Kidney (tissue), 22 donors: Measurements from ENCODE around the gene ZNF445. TPM values are rescaled to one million over a fixed set of nuclear protein-coding genes. Genes with fewer than 3 reads are reported as not detected.

Source experiments
- DNase-seq, 5 donors: peaks; one replicate each; pipeline ENCODE4 v3.0.0-alpha.2; 2013 to 2020
- FAIRE-seq: peaks from 2 replicates; lab custom pipeline; 2012; peaks lifted over from hg19 to GRCh38; lab: Jason Lieb, UNC
- H3K27ac ChIP-seq, 2 donors: one replicate each; pipeline ENCODE4 v1.7.0; 2013; ENCODE audit warnings: low read depth in 2 of 2, low read length in 2 of 2, inconsistent platforms in 1 of 2
- H3K27me3 ChIP-seq: one replicate; pipeline ENCODE4 v1.7.1; 2013; ENCODE audit warnings: low read length, inconsistent platforms; ENCODE audit not compliant: control insufficient read depth, insufficient read depth
- H3K36me3 ChIP-seq, 3 donors: one replicate each; pipeline versions ENCODE4 v1.7.0 to v1.7.1; 2013; ENCODE audit warnings: low read length in 3 of 3, control low read depth in 1 of 3, inconsistent platforms in 1 of 3; ENCODE audit not compliant: insufficient read depth in 3 of 3, control insufficient read depth in 2 of 3
- H3K4me1 ChIP-seq, 3 donors: one replicate each; pipeline versions ENCODE4 v1.7.0 to v1.7.1; 2013; ENCODE audit warnings: low read length in 3 of 3, inconsistent platforms in 1 of 3, low read depth in 1 of 3; ENCODE audit not compliant: control insufficient read depth in 2 of 3, insufficient read depth in 2 of 3
- H3K4me3 ChIP-seq, 3 donors: one replicate each; pipeline versions ENCODE4 v1.7.0 to v1.8.1; 2013; ENCODE audit warnings: low read length in 3 of 3, control low read depth in 1 of 3, inconsistent platforms in 1 of 3
- H3K9ac ChIP-seq, 3 donors: one replicate each; pipeline versions ENCODE4 v1.7.0 to v1.7.1; 2013; ENCODE audit warnings: low read length in 3 of 3, control low read depth in 1 of 3, inconsistent platforms in 1 of 3
- H3K9me3 ChIP-seq, 3 donors: one replicate each; pipeline versions ENCODE4 v1.7.0 to v1.7.1; 2013; ENCODE audit warnings: low read length in 3 of 3, control low read depth in 1 of 3, inconsistent platforms in 1 of 3; ENCODE audit not compliant: control insufficient read depth in 2 of 3, insufficient read depth in 1 of 3
- intact Hi-C: fragments of 100-400 bp; cut with DNase I; formaldehyde crosslinking; loops from one replicate; pipeline ENCODE4 v1.11.1; 2022
- long read RNA-seq, 10 donors: library from polyadenylated mRNA in 1 of 10; unstranded in 1 of 10; transcript quantifications; one replicate each; pipeline ENCODE4 v2.0.0 and lab custom pipeline, GENCODE V29; 2021 to 2026
- polyA plus RNA-seq: library from polyadenylated mRNA; stranded (reverse); fragments of 350-450 nt; fragmentation: Illumina TruSeq; extraction: RNeasy Lipid Tissue Mini Kit (QIAGEN cat#74804); gene quantifications from one replicate; pipeline ENCODE4 v1.2.3, GENCODE V29; 2014; ENCODE audit warnings: low read depth, low replicate concordance; ENCODE audit not compliant: insufficient read depth
- total RNA-seq: library from RNA; stranded (reverse); fragmentation: NEBNext Ultra II Directional; extraction: Animal tissue kit (Norgen Biotek cat#: 25700); gene quantifications from one replicate; pipeline ENCODE4 v1.2.1, GENCODE V29; 2021
- TF ChIP-seq, protein P1 (sequence below): IDR thresholded peaks from 3 replicates; pipeline ENCODE4 v1.5.1; 2012; ENCODE audit warnings: mild to moderate bottlenecking, moderate library complexity, borderline replicate concordance; ENCODE audit not compliant: insufficient read depth; ENCODE audit errors: extremely low read depth
- donor health status: control.
- donor health status: control.
- donor health status: control.
- donor health status: control.
- donor health status: control.
- donor health status: DM: yes; HTN: yes; CAD: no.
- donor health status: Normal renal cell carcinoma (clear cell type).

The ZNF445 gene
- total RNA-seq (19.6 TPM), polyA plus RNA-seq (2.3 TPM)
- long read RNA-seq, donor 1, full-length matches to known transcripts, result 1 of 1 reads
- long read RNA-seq, donor 1, partial matches to known transcripts, result 0 of 1 reads
- long read RNA-seq, donor 1, other reads (novel, unspliced or antisense), result 0 of 1 reads
- long read RNA-seq, donor 2, result 0 reads
- long read RNA-seq, donor 3, full-length matches to known transcripts, result 1 of 1 reads
- long read RNA-seq, donor 3, partial matches to known transcripts, result 0 of 1 reads
- long read RNA-seq, donor 3, other reads (novel, unspliced or antisense), result 0 of 1 reads
- long read RNA-seq, donor 4, full-length matches to known transcripts, result 1 of 1 reads
- long read RNA-seq, donor 4, partial matches to known transcripts, result 0 of 1 reads
- long read RNA-seq, donor 4, other reads (novel, unspliced or antisense), result 0 of 1 reads
- long read RNA-seq, donor 5, result 0 reads
- long read RNA-seq, donor 6, full-length matches to known transcripts, result 1 of 1 reads
- long read RNA-seq, donor 6, partial matches to known transcripts, result 0 of 1 reads
- long read RNA-seq, donor 6, other reads (novel, unspliced or antisense), result 0 of 1 reads
- long read RNA-seq, donor 7, partial matches to known transcripts, result 0 of 6 reads
- long read RNA-seq, donor 7, other reads (novel, unspliced or antisense), result 6 of 6 reads
- long read RNA-seq, donor 8, full-length matches to known transcripts, result 2 of 7 reads
- long read RNA-seq, donor 8, partial matches to known transcripts, result 5 of 7 reads
- long read RNA-seq, donor 8, other reads (novel, unspliced or antisense), result 0 of 7 reads
- long read RNA-seq, donor 9, result 0 reads
- long read RNA-seq, donor 10, full-length matches to known transcripts, result 1 of 1 reads
- long read RNA-seq, donor 10, partial matches to known transcripts, result 0 of 1 reads
- long read RNA-seq, donor 10, other reads (novel, unspliced or antisense), result 0 of 1 reads

DNA sequence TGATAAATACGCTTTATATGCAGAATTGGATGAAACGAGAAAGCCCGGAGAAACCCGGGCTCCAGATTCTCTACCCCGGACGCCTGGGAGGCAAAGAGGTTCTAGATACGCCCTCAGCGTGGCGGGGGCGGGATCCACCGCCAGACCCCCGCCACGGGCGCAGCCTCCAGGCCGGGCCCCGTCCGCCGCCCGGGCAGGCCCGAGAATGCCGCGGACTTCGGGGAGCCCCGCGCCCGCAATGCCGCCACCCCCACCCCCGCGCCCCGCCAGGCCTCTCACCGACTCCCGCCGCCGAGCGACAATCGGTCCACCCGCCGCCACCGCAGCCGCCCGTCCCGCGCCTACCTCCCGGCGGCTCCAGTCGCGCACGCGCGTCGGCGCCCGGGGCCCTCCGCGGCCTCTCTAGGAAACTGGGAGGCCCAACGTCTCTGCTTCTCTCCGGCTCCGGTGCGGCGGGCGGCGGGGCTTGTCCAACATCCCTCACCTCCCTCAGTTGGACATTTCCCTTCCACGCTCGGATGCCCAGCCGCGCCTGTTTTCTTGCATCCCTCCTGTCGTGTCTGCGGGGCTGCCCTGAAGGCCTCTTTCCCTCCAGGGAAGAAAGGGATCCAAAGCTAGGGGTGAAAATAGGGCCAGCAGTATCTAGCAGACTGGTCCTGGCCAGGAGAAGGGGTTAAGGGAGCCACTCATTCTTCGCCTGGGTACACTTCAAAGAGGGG is at the start of gene ZNF445:
Gene ZNF445 (minus strand): TSS at position 359 of the 719 bp plus-strand sequence. CDS start 22,121 bp downstream, outside the sequence.
- Histone ChIP-seq H3K27me3 (no peaks in the 10 kb centered on the region), H3K36me3 (no peaks in the 10 kb centered on the region), H3K4me3 (peak within 1 kb of the TSS; percentile 73 to 86 (median 80)), H3K9ac (peak within 1 kb of the TSS; percentile 26 to 80 (median 73)), H3K27ac (peak within 1 kb of the TSS in 1 of 2 donors; percentile 27), H3K4me1 (peaks cover 0 to 7% (median 0%) of the 10 kb centered on the region in 3 donors), H3K9me3 (no peaks in the 10 kb centered on the region)
- intact Hi-C loops, result no loop called here
- TF ChIP-seq, protein P1, sequence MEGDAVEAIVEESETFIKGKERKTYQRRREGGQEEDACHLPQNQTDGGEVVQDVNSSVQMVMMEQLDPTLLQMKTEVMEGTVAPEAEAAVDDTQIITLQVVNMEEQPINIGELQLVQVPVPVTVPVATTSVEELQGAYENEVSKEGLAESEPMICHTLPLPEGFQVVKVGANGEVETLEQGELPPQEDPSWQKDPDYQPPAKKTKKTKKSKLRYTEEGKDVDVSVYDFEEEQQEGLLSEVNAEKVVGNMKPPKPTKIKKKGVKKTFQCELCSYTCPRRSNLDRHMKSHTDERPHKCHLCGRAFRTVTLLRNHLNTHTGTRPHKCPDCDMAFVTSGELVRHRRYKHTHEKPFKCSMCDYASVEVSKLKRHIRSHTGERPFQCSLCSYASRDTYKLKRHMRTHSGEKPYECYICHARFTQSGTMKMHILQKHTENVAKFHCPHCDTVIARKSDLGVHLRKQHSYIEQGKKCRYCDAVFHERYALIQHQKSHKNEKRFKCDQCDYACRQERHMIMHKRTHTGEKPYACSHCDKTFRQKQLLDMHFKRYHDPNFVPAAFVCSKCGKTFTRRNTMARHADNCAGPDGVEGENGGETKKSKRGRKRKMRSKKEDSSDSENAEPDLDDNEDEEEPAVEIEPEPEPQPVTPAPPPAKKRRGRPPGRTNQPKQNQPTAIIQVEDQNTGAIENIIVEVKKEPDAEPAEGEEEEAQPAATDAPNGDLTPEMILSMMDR, result no peak
- FAIRE-seq, result no peak
- peak; percentile 88 to 95 (median 89) for DNase-seq

DNA sequence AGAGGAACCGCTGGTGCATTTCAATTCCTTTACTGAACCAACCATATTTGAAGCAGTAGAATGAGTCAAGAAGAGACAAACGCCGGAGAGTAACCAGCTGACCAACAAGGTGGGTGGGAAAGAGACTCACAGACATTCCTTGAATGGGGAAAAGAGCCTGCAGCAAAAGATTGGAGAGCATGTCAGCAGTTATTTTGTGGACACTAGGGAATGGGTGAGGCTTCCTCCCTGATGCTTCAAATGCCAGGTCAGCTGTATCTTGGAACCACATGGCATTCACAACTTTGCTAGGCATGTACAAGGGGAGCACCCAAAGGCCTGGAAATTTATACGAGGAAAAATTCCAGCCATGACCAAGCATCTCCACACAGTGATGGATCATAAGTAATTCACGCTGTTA is 47.6 kb upstream of the ZNF445 start:
- Histone ChIP-seq H3K27me3 (no peaks in the 10 kb centered on the region), H3K4me1 (no peaks in the 10 kb centered on the region), H3K9ac (no peak overlapping the region), H3K4me3 (no peak overlapping the region), H3K36me3 (no peaks in the 10 kb centered on the region), H3K9me3 (no peaks in the 10 kb centered on the region), H3K27ac (no peak overlapping the region)
- intact Hi-C loops, result no loop called here
- TF ChIP-seq, protein P1, result no peak
- DNase-seq (no peak), FAIRE-seq (no peak)

GRCh38 chr3:44522494-44522933 is 45.0 kb upstream of the ZNF445 start:
- intact Hi-C loops, result no loop called here
- Histone ChIP-seq H3K27ac (no peak overlapping the region), H3K36me3 (no peaks in the 10 kb centered on the region), H3K27me3 (no peaks in the 10 kb centered on the region), H3K9me3 (no peaks in the 10 kb centered on the region), H3K4me3 (no peak overlapping the region), H3K4me1 (no peaks in the 10 kb centered on the region), H3K9ac (no peak overlapping the region)
- TF ChIP-seq, protein P1, result no peak
- DNase-seq (peak in 1 of 5 donors; percentile 12), FAIRE-seq (no peak)
